ENCODE results near the gene RAI1.

Gene RAI1

DNA sequence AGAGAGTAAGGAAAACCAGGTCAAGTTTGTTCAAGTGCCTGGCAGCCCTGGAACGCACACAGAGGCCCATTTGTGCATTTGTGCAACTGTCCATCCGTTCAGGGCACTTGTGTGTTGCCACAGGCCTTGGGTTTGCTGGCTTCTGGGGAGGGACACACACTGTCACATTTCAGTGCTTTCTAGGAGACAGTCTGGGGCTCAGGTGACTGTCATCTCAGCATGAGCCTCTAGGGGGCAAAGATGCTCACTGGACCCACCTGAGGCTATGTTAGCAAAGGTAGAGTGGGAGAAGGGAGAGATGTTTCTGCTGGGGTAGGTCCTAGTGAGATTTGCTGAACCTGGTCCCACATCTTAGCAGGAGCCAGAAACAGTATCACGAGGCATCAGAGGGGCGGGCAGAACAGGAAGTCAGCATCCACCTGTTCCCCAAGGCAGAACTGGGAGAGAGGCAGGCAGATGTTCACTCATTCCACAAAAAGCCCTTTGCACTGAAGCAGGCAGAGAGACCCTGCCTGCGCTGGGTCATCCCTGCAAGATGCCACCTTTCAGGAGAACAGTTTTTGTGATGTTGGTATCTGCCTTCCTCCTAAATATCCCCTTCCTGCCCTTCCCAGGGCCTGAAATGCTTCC, 48.5 kb downstream of the RAI1 start:
- H3K4me3 ChIP-seq (replicated peaks; ENCODE audit: low read depth, low read length), result no peak overlapping the region
- DNase-seq (ENCODE audit: extremely low read depth, low read depth), result no peak
- TF ChIP-seq, protein P1, sequence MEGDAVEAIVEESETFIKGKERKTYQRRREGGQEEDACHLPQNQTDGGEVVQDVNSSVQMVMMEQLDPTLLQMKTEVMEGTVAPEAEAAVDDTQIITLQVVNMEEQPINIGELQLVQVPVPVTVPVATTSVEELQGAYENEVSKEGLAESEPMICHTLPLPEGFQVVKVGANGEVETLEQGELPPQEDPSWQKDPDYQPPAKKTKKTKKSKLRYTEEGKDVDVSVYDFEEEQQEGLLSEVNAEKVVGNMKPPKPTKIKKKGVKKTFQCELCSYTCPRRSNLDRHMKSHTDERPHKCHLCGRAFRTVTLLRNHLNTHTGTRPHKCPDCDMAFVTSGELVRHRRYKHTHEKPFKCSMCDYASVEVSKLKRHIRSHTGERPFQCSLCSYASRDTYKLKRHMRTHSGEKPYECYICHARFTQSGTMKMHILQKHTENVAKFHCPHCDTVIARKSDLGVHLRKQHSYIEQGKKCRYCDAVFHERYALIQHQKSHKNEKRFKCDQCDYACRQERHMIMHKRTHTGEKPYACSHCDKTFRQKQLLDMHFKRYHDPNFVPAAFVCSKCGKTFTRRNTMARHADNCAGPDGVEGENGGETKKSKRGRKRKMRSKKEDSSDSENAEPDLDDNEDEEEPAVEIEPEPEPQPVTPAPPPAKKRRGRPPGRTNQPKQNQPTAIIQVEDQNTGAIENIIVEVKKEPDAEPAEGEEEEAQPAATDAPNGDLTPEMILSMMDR (IDR thresholded peaks at IDR 0.05; ENCODE audit: low read depth, low read length, missing control alignments), result peak; percentile 65

DNA sequence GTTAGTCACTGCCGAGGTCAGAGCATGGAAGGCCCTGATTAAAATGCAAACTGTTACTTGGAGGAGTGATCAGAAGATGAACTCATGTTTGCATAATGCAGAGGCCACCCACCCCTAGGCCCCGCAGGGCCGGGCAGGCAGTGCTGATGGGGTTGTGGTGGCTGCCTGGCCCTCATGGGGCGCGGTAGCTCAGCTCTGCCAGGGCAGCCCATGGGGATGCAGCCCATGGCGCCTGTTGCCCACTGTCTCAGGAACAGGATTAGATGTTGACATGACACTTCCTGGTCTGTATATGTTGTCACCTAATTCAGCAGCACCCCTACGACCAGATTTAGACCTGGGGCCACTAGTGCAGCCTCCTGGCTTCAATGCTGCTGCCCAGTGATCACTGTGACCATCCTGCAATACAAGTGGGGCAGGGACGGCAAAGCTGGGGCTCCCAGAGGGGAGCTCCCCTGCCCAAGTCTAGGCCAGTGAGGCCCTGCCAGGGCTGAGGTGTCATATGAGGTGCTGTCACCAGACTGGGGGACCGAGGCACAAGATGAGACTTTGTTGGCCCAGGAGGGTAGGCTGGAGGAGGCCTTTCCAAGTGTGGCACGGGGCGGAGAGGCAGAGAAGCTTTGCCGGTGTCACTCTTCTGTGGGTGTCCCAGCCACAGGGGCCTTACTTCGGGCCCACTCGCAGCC, 49.1 kb downstream of the RAI1 start:
- no peak for DNase-seq (ENCODE audit: extremely low read depth, low read depth)
- H3K4me3 ChIP-seq (replicated peaks; ENCODE audit: low read depth, low read length), result no peak overlapping the region
- TF ChIP-seq, protein P1 (IDR thresholded peaks at IDR 0.05; ENCODE audit: low read depth, low read length, missing control alignments), result no peak

DNA sequence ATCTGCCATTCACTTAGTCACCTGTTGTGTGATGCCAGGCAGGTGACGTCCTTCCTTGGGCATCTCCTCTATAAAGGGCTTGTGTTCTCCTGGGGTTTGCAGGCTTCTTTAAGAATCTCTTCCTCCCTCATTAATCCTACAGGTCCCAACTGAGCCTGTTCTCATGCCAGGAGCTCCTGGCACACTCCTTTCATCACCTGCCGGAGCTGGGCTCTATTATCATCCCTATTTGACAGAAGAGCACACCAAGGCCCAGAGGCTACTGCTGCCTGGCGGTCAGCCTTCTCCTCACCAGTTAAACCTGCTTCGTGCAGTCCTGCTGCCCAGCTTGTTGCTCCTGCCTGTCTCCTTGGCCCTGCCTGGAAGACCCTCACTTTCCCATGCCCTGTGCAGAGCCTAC, 51.2 kb downstream of the RAI1 start:
- TF ChIP-seq, protein P1 (IDR thresholded peaks at IDR 0.05; ENCODE audit: low read depth, low read length, missing control alignments), result no peak
- DNase-seq (ENCODE audit: extremely low read depth, low read depth), result no peak
- H3K4me3 ChIP-seq (replicated peaks; ENCODE audit: low read depth, low read length), result no peak overlapping the region

DNA sequence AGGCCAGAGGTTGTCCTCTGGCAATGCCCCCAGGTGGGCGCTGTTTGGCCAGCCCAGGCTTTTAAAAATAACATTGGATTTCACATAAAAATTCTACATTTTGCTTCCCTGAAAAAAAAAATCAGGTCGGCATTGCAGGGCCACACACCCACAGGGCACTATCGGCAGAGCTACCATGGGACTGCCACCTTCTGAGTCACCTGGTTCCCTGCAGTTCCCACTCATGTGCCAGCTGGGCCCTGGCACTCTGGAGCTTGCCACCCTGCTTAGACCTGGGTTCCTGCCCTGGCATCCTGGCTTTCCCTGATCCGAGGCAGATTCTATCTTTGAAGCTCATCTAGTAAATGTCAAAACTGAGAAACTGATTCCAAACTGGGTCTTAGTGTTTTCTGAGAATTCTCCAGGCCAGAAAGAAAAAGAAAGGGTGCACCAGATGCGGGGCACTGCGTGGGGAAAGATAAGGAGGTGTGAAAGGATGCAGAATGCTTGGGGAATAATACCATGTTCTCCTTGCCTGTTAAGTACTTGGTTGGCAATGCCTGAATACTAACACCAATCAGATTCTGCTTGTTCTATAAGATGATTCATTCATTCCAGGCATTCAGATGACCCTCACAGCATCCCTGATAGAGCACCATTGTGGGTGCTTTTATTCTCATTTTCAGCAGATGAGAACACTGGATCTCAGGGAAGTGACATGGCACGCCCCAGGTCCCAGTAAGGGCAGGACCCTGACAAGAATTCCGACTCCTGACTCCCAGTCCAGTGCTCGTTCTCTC, 51.8 kb downstream of the RAI1 start:
- TF ChIP-seq, protein P1 (IDR thresholded peaks at IDR 0.05; ENCODE audit: low read depth, low read length, missing control alignments), result no peak
- no peak for DNase-seq (ENCODE audit: extremely low read depth, low read depth)
- no peak overlapping the region for H3K4me3 ChIP-seq (replicated peaks; ENCODE audit: low read depth, low read length)

DNA sequence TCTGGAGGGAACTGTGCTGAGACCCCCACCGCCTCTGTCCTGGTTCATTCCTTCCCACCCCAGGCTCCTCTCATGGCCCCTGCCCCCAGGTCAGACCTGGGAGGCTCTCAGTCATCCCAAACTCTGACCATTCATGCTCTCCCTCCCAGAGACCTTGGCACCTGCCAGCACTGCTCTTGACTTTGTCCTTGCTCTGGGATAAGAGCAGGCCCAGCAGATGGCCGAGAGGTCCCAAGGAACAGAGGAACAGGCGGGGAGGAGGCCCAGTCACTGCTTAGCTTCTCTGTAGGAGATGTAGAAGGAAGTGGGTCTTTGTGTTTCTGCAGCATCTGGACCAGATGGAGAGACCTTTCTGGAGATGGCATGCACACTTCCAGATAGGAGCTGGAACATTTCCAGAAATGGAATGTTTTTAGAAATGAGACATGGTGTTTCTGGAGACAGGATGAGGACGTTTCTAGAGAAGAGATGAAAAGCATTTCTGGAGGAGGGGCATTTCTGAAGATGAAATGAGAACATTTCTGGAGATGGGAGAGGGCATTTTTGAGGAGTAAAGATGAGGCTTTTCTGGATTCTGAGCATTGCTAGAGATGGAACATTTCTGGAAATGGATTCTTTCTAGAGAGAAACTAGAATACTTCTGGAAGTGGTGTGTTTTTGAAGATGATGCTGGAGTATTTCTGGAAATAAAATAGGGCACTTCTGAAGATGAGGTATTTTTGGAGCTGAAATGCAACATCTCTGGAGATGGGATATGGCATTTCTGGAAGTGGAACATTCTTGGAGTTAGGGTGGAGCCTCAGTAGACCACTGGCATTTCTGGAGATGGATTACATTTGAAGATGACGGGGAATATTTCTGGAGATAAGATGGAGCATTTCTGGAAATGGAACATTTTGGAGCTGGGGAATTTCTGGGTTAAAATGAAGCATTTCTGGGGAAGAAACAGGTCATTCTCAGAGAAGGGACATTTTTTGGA, 55.2 kb downstream of the RAI1 start:
- DNase-seq (ENCODE audit: extremely low read depth, low read depth), result no peak
- no peak overlapping the region for H3K4me3 ChIP-seq (replicated peaks; ENCODE audit: low read depth, low read length)
- TF ChIP-seq, protein P1 (IDR thresholded peaks at IDR 0.05; ENCODE audit: low read depth, low read length, missing control alignments), result no peak
